HG03066 (cell line): Measurements from ENCODE around the gene IL1R1.
"Not testable (repeated sequence)": the region's sequence is repeated elsewhere in the genome, so short reads cannot be mapped to it uniquely, and the experiment has no call there.

Experiments
- ATAC-seq: cut with Tn5 transposase; IDR thresholded peaks from one replicate; pipeline ENCODE4 v1.9.1; 2021; ENCODE audit warnings: low read depth; ENCODE audit not compliant: unreplicated experiment

IL1R1 gene

GRCh38 chr2:102110596-102111334 is 31.8 kb upstream of the IL1R1 start:
- no peak for ATAC-seq

- ATAC-seq, result no peak
These were observed 30.7 kb upstream of the IL1R1 start for GRCh38 chr2:102111823-102112222.

DNA sequence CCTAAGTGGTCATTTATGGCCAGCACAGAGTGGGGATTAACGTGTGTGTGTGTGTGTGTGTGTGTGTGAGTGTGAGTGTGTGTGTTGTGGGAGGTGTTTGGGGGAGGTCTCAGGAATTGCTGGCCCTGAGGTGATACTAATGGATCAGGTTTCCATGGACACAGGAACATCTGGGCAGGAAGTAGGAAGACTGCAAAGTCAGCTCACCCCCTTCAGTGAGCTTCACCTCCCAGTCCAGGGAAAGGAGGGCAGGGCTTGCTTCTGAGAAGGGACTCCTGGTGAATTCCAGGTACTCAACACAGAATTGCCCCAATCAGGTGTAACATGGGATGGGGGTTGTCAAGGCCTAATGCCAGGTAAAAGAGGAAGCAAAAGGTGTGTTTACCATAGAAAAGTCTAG is 30.3 kb upstream of the IL1R1 start:
- ATAC-seq, result no peak

- no peak for ATAC-seq
These were observed 29.6 kb upstream of the IL1R1 start for GRCh38 chr2:102112692-102113665.

DNA sequence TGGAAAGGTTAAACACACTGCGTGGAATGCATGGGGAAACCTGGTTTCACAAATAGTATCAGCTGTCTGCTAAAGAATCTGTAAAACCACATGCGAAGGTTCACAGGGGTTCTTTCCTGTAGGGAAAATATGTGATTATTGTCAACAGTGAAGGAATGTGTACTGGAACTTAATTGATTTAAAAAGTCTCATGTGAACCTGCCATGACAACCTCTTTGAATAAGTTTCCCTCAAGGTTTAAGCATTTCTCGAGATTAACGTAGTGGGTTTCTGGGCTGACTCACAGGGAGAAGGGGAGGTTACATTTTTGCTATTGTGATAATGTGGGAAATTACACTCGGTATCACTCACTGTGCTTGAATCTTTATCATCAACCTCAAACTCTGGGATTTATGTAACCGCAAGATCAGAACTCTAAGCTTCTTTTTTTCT is 28.2 kb upstream of the IL1R1 start:
- no peak for ATAC-seq

DNA sequence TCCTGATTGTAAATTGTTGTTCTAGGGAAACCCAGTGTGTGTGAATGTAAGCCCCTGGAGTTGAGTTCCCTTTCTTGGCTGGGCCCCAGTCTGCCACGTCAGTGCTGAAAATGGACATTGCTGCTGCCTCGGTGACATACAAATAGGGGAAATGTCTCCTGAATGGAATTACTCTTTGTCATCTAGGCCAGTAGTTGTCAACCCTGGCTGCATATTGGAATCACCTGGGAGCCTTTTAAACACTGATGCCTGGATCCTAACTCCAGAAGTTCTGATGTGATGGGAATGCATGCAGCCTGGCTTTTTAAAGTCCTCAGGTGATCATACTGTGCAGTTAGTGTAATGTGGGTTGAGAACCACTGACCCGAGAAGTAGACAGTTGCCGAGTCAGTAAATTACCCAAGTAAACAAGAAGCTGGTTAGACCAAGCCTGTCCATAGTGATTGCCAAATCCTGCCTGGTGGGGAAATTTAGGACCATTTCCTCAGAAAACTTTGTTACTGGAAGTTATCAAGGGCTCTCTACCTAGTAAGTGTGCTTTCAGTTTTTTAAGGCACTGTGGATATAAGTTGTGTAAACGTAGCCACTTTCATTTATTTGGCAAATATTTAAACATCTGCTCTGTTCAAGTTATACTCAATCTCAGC is 27.6 kb upstream of the IL1R1 start:
- no peak for ATAC-seq

- no peak for ATAC-seq
These were observed 25.7 kb upstream of the IL1R1 start for GRCh38 chr2:102116630-102117471.

- no peak for ATAC-seq
These were observed 25.1 kb upstream of the IL1R1 start for GRCh38 chr2:102117472-102117858.

DNA sequence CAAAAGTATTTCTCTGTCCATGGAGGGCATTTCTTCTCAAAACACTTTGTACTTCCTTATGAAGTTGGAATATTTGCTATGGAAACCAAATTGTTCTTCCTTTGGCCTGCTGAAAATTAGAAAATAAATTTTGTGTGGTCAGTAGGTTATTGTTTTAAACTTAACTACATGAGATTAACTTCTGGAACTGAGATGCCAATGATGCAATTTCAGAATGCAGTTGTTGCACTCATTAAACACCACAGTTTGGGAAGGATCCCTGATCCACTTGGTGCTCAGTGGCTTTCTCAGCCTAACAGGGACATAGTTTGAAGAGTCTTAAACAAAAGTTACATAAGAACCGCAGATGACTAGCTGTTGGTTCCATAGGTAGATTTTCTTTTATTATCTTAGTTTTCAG is 23.3 kb upstream of the IL1R1 start:
- ATAC-seq, result no peak

GRCh38 chr2:102120261-102120660 is 22.3 kb upstream of the IL1R1 start:
- ATAC-seq, result no peak

GRCh38 chr2:102120701-102121159 is 21.8 kb upstream of the IL1R1 start:
- no peak for ATAC-seq

DNA sequence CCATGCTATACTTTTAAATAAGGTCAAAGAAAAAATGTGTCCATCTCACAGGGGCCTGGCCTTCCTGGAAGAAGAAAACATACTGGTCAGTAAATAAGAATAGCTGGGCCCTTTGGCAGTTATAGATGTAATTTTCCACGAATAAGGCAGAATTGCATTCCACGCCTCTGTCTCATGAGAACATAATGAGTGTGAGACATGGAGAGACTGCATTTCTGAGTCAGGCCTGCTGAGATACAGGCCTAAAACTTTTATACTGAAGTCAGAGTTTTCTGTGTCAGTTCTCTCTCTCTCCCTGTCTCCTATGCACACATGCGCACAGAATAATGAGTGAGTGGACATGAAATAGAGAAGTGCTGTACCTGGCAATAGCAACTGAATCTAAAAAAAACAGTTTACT is 20.4 kb upstream of the IL1R1 start:
- ATAC-seq, result no peak

DNA sequence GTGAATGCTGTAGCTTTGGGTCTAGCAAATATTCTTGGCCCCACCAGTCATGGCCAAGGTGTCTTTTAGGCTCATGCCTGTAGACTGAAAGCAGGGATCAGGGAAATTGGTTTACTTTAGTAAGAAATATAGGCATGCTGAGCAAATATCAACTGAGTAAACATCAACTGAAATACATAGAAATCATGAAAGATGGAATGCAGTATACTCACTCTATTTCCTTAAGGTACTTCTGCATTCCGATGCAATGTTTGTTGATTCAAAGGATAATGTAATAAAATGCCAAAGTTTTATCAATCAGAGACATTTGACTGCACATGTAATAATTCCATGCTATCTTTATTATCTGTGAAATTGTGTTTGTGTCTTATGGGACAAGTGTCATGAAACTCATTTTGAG is 19.6 kb upstream of the IL1R1 start:
- ATAC-seq, result no peak

DNA sequence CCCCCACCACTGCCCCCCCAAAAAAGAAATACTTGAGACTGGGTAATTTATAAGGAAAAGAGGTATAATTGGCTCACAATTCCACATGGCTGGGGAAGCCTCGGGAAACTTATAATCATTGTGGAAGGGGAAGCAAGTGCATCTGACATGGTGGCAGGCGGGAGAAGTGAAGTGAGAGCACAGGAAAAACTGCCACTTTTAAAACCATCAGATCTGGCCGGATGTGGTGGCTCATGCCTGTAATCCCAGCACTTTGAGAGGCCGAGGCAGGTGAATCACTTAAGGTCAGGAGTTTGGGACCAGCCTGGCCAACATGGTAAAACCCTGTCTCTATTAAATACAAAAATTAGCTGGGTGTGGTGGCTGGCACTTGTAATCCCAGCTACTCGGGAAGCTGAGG is 18.1 kb upstream of the IL1R1 start:
- ATAC-seq, result not testable (repeated sequence)

- ATAC-seq, result no peak
These were observed 16.4 kb upstream of the IL1R1 start for GRCh38 chr2:102126169-102126568.

GRCh38 chr2:102126660-102127059 is 15.9 kb upstream of the IL1R1 start:
- ATAC-seq, result no peak

- ATAC-seq, result no peak
These were observed 13.5 kb upstream of the IL1R1 start for GRCh38 chr2:102129082-102129481.

- ATAC-seq, result no peak
These were observed 12.4 kb upstream of the IL1R1 start for GRCh38 chr2:102129951-102130646.

GRCh38 chr2:102130647-102130991 is 11.9 kb upstream of the IL1R1 start:
- ATAC-seq, result no peak

DNA sequence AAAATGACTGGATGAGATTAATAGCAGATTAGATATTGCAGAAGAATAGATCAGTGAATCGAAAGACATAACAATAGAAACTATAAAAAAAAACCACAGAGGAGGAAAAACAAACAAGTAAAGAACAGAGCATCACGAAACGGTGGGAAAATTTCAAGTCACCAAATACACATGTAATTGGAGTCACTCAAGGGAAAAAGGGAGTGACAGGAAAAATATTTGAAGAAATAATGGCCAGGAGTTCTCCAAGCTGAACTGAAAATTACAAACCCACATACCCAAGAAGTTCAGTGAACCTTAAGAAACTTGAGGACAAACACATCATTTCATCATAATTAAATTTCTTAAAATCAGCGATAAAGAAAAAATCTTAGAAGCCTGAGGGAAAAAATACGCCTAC is 11.0 kb upstream of the IL1R1 start:
- ATAC-seq, result no peak
